Endometrial microvascular endothelial cells (primary cell): Measurements from ENCODE around the gene GLI1. TPM values are rescaled to one million over a fixed set of nuclear protein-coding genes. Genes with fewer than 3 reads are reported as not detected.

Experiments used
- in situ Hi-C: cut with HindIII; loops from 2 replicates; pipeline ENCODE4 v1.10.0; 2017; ENCODE audit warnings: low sequenced_read_pairs, low pct_unique_long_range_greater_than_20kb; ENCODE audit errors: inconsistent ontology term
- total RNA-seq: library from RNA; depleted of rRNA; stranded (reverse); fragments of >200 nt; gene quantifications from one replicate; pipeline ENCODE4 v1.2.3, GENCODE V29; 2015; ENCODE audit errors: inconsistent ontology term

GLI1 gene
- total RNA-seq, 1 donor from 2014 or later, result not detected

- in situ Hi-C loops, result no loop called here
Observed at GRCh38 chr12:57470970-57471656, 11.5 kb downstream of the GLI1 start.

- in situ Hi-C loops, result no loop called here
Observed at GRCh38 chr12:57471661-57472060, 12.1 kb downstream of the GLI1 start.

GRCh38 chr12:57472391-57472790, 12.8 kb downstream of the GLI1 start:
- in situ Hi-C loops, result no loop called here

GRCh38 chr12:57473392-57473791, 13.8 kb downstream of the GLI1 start:
- in situ Hi-C loops, result no loop called here

- in situ Hi-C loops, result no loop called here
Observed at GRCh38 chr12:57473886-57474285, 14.3 kb downstream of the GLI1 start.

- in situ Hi-C loops, result no loop called here
Observed at GRCh38 chr12:57474430-57474829, 14.8 kb downstream of the GLI1 start.

GRCh38 chr12:57474862-57475261, 15.3 kb downstream of the GLI1 start:
- in situ Hi-C loops, result no loop called here

- in situ Hi-C loops, result no loop called here
Observed at GRCh38 chr12:57475271-57476161, 15.9 kb downstream of the GLI1 start.

GRCh38 chr12:57476162-57476992, 16.8 kb downstream of the GLI1 start:
- in situ Hi-C loops, result no loop called here

GRCh38 chr12:57476993-57477709, 17.6 kb downstream of the GLI1 start:
- in situ Hi-C loops, result no loop called here

- in situ Hi-C loops, result no loop called here
Observed at GRCh38 chr12:57477710-57478681, 18.4 kb downstream of the GLI1 start.

GRCh38 chr12:57479043-57479375, 19.4 kb downstream of the GLI1 start:
- in situ Hi-C loops, result no loop called here

GRCh38 chr12:57479376-57480115, 20.0 kb downstream of the GLI1 start, which contains the start of gene ARHGAP9:
ARHGAP9 (minus strand) TSS chr12:57479866; CDS start chr12:57479406, 460 bp downstream.
- in situ Hi-C loops, result no loop called here

- in situ Hi-C loops, result no loop called here
Observed at GRCh38 chr12:57481671-57482070, 22.1 kb downstream of the GLI1 start.

GRCh38 chr12:57483466-57483865, 23.9 kb downstream of the GLI1 start:
- in situ Hi-C loops, result no loop called here

- in situ Hi-C loops, result no loop called here
Observed at GRCh38 chr12:57485695-57486094, 26.1 kb downstream of the GLI1 start.

- in situ Hi-C loops, result no loop called here
Observed at GRCh38 chr12:57487055-57487596, 27.5 kb downstream of the GLI1 start.
